Esophagus squamous epithelium (tissue), 4 donors: ENCODE results near the gene POLL.

Experiments
- POLR2A ChIP-seq, 4 donors: fragments of 450-650 bp; IDR thresholded peaks; one replicate each; pipeline ENCODE4 v1.6.1; 2017; ENCODE audit warnings: antibody characterized with exemption in 4 of 4, mild to moderate bottlenecking in 4 of 4, moderate library complexity in 3 of 4
- TF ChIP-seq, protein P1 (sequence below), 6 experiments: fragments of 450-650 bp in 4 of 6; fragments of 200-600 bp in 2 of 6; sonication (generic) in 2 of 6; IDR thresholded peaks; one replicate each; pipeline ENCODE4 v1.5.1; 2016 to 2019; ENCODE audit warnings: antibody characterized with exemption in 6 of 6, mild to moderate bottlenecking in 4 of 6, moderate library complexity in 4 of 6

DNA sequence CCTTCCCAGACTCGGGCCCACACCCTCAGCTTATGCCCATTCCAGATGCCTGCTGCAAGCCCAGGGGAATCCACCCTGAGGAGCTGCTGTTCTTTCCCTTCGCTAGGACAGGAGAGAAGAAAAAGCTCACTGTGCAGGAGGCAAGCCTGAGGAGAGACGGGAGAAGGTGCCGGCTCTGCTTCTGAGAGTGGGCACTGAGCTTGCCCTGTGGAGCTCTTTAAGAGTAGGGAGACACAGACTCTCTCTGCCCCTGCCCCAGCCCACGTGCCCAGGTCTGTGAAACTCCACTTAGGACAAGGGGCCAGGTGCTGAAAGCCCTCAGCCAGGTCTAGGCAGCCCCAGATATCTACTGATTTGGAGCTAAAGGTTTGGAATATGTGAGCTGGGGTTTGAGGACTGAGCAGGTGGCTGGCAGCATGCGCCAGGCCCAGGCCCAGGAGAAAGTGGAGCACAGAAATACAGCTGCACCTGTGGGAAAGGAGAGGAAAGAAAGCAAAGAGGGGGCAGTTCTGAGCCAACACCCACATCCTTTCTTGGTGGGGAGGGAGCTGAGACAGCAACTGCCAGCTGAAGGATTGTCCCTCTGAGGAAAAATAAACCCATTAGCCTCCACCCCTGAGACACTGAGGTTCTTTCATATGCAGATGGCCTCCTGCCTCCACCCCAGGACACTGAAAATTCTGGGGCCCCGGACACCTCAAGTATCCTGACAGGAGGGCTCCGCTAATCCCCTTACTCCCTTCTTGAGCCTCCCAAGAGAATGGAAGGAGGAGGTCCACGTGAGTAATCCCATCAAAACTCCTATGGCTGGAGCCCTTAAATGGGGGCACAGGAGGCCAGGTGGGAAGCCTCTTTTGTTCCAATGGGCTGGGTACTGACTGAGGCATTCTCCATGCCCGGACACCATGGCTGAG lies 7.3 kb downstream of the POLL start:
- TF ChIP-seq POLR2A (IDR thresholded peaks at IDR 0.05) = no peak
- TF ChIP-seq, protein P1, sequence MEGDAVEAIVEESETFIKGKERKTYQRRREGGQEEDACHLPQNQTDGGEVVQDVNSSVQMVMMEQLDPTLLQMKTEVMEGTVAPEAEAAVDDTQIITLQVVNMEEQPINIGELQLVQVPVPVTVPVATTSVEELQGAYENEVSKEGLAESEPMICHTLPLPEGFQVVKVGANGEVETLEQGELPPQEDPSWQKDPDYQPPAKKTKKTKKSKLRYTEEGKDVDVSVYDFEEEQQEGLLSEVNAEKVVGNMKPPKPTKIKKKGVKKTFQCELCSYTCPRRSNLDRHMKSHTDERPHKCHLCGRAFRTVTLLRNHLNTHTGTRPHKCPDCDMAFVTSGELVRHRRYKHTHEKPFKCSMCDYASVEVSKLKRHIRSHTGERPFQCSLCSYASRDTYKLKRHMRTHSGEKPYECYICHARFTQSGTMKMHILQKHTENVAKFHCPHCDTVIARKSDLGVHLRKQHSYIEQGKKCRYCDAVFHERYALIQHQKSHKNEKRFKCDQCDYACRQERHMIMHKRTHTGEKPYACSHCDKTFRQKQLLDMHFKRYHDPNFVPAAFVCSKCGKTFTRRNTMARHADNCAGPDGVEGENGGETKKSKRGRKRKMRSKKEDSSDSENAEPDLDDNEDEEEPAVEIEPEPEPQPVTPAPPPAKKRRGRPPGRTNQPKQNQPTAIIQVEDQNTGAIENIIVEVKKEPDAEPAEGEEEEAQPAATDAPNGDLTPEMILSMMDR (IDR thresholded peaks at IDR 0.05) = no peak
